Heart right ventricle (tissue), 16 donors: ENCODE data around the gene ACTBL2. TPM values are rescaled to one million over a fixed set of nuclear protein-coding genes. Genes with fewer than 3 reads are reported as not detected.
"Not testable (repeated sequence)": the region's sequence is repeated elsewhere in the genome, so short reads cannot be mapped to it uniquely, and the experiment has no call there.

ENCODE experiments used
- ATAC-seq, 8 donors: fragments of 200-7000 bp; cut with Tn5 transposase; one replicate each; pipeline ENCODE4 v1.9.1; 2020; ENCODE audit warnings: mild to moderate bottlenecking in 8 of 8, moderate library complexity in 8 of 8, moderate number of reproducible peaks in 1 of 8
- DNase-seq, 2 donors: peaks; one replicate each; pipeline ENCODE4 v3.0.0-alpha.2; 2020
- H3K27ac ChIP-seq, 10 donors: fragments of 200-600 bp; sonication (generic) in 2 of 10; one replicate each; pipeline versions ENCODE4 v1.5.0 to v1.8.0; 2020 to 2022; ENCODE audit warnings: mild to moderate bottlenecking in 3 of 10
- H3K27me3 ChIP-seq, 7 donors: fragments of 200-600 bp; one replicate each; pipeline ENCODE4 v1.8.0; 2021 to 2022; ENCODE audit warnings: mild to moderate bottlenecking in 2 of 7
- H3K36me3 ChIP-seq, 9 donors: fragments of 200-600 bp; sonication (generic) in 1 of 9; one replicate each; pipeline versions ENCODE4 v1.5.0 to v1.8.0; 2020 to 2022; ENCODE audit warnings: mild to moderate bottlenecking in 2 of 9
- H3K4me1 ChIP-seq, 9 donors: fragments of 200-600 bp; sonication (generic) in 1 of 9; one replicate each; pipeline versions ENCODE4 v1.5.0 to v1.8.0; 2020 to 2022; ENCODE audit warnings: mild to moderate bottlenecking in 4 of 9
- H3K4me3 ChIP-seq, 10 donors: fragments of 200-600 bp; sonication (generic) in 2 of 10; one replicate each; pipeline versions ENCODE4 v1.5.0 to v1.8.0; 2020 to 2022; ENCODE audit warnings: mild to moderate bottlenecking in 7 of 10, moderate library complexity in 2 of 10
- H3K9me3 ChIP-seq, 11 donors: fragments of 200-600 bp in 10 of 11; sonication (generic) in 2 of 11; one replicate each; pipeline versions ENCODE4 v1.5.0 to v1.8.0; 2013 to 2022; ENCODE audit warnings: mild to moderate bottlenecking in 2 of 11, control low read depth in 1 of 11, moderate library complexity in 1 of 11
- CTCF ChIP-seq, 9 donors: fragments of 200-600 bp; sonication (generic) in 2 of 9; IDR thresholded peaks; one replicate each; pipeline versions ENCODE4 v1.5.0 to v1.8.0; 2021 to 2022; ENCODE audit warnings: antibody characterized with exemption in 9 of 9, mild to moderate bottlenecking in 5 of 9, moderate library complexity in 1 of 9
- WGBS, 2 donors: extraction: QIAGEN DNeasy Blood & Tissue Kit; methylation state at CpG; one replicate each; pipeline ENCODE4 v1.1.7; 2013; ENCODE audit warnings: inconsistent platforms in 1 of 2; 5-methylcytosine and 5-hydroxymethylcytosine counted together
- intact Hi-C, 10 donors: fragments of 100-400 bp; cut with DNase I; formaldehyde crosslinking; loops; one replicate each; pipeline versions ENCODE4 v1.11.1 to v1.14.2; 2022
- polyA plus RNA-seq, 2 donors: library from polyadenylated mRNA; stranded (reverse); fragments of 200-250 nt; gene quantifications; one replicate each; pipeline ENCODE4 v1.2.3, GENCODE V29; 2013
- total RNA-seq, 10 donors: library from RNA; stranded (reverse); fragmentation: NEBNext Ultra II Directional in 3 of 10; extraction: Animal tissue kit (Norgen Biotek cat#: 25700) in 3 of 10; gene quantifications; one replicate each; pipeline versions ENCODE4 v1.2.1 to v1.2.4, GENCODE V29; 2021 to 2023
- donor health status: Arrhythmogenic right ventricular cardiomyopathy.
- donor health status: ischemic (EF 13 %, LVEDD 7.1; RV severe dilation, severe dysfunction).
- donor health status: healthy with polysubstance abuse.
- donor health status: DM: no; HTN: yes; CAD: no.
- donor health status: DM: no; HTN: no; CAD: no.
- donor health status: ischemic (EF 25% LVEDD 6.9; RV normal size, moderate dysfunction).
- donor health status: ischemic (EF 25% LVEDD 5.7; RV mildly dilated, moderate dysfunction).
- donor health status: healthy.
- donor health status: DM: yes; HTN: yes; CAD: no.
- donor health status: Ischemic cardiomyopathy.
- donor health status: ischemic (EF 35%, LVEDD 5.7; RV mildly dilated, moderate dysfunction).
- donor health status: nonischemic (EF 11% LVEDD 7.7; RV severe dilation, severe dysfunction).
- donor health status: DM: yes; HTN: yes; CAD: no.
- donor health status: PGD.
- donor health status: ischemic (EF 29% LVEDD 5.4; RV normal size, mild dysfunction).
- donor health status: nonischemic (EF 23%, LVEDD 6.1; RV moderate dilation, normal function).

Gene ACTBL2
- total and polyA plus RNA-seq, 12 donors = not detected

GRCh38 chr5:57466544-57466943 lies 16.1 kb downstream of the ACTBL2 start:
- no peak overlapping the region for H3K4me3 ChIP-seq
- no peaks in the 10 kb centered on the region for H3K4me1 ChIP-seq
- H3K9me3 ChIP-seq = no peaks in the 10 kb centered on the region
- 45 to 52% methylated on average over 3 of the region's 3 CpGs for WGBS, 2 donors
- intact Hi-C loops = no loop called here
- no peaks in the 10 kb centered on the region for H3K36me3 ChIP-seq
- DNase-seq (no peak), ATAC-seq (no peak)
- no peaks in the 10 kb centered on the region for H3K27me3 ChIP-seq
- H3K27ac ChIP-seq = no peak overlapping the region
- no peak for TF ChIP-seq CTCF (IDR thresholded peaks at IDR 0.05)

GRCh38 chr5:57460056-57460455 lies 22.6 kb downstream of the ACTBL2 start:
- WGBS, 2 donors = 96 to 100% methylated on average over 3 of the region's 3 CpGs
- H3K36me3 ChIP-seq, ATAC-seq, DNase-seq, H3K4me1 ChIP-seq, H3K9me3 ChIP-seq, H3K27me3 ChIP-seq, H3K4me3 ChIP-seq, H3K27ac ChIP-seq, intact Hi-C loops: not testable (repeated sequence)

- H3K27me3 ChIP-seq = no peaks in the 10 kb centered on the region
- H3K4me3 ChIP-seq = no peak overlapping the region
- intact Hi-C loops = no loop called here
- H3K9me3 ChIP-seq = no peaks in the 10 kb centered on the region
- no peak for DNase-seq
- H3K27ac ChIP-seq = no peak overlapping the region
- H3K36me3 ChIP-seq = no peaks in the 10 kb centered on the region
- H3K4me1 ChIP-seq = peaks cover 0 to 8% (median 4%) of the 10 kb centered on the region in 9 donors
- no peak for TF ChIP-seq CTCF (IDR thresholded peaks at IDR 0.05)
- ATAC-seq = no peak
These were observed 24.2 kb downstream of the ACTBL2 start for GRCh38 chr5:57458443-57458842.

GRCh38 chr5:57456531-57457135 lies 26.0 kb downstream of the ACTBL2 start:
- ATAC-seq = peak in 4 of 8 donors; percentile 34 to 47 (median 38)

More at GRCh38 chr5:57456531-57457135, 26.0 kb downstream of the ACTBL2 start:
- H3K27ac ChIP-seq = no peak overlapping the region
- WGBS, 2 donors = 38 to 51% methylated on average over 5 of the region's 5 CpGs
- H3K9me3 ChIP-seq = no peaks in the 10 kb centered on the region
- DNase-seq = no peak
- peaks cover 0 to 11% (median 6%) of the 10 kb centered on the region in 9 donors for H3K4me1 ChIP-seq
- intact Hi-C loops = no loop called here
- no peak for TF ChIP-seq CTCF (IDR thresholded peaks at IDR 0.05)
- H3K27me3 ChIP-seq = no peaks in the 10 kb centered on the region
- H3K36me3 ChIP-seq = no peaks in the 10 kb centered on the region
- H3K4me3 ChIP-seq = no peak overlapping the region
